NCI-H2227 treated with DMSO at 0.1 percent for 48 hours (cell line): Measurements from ENCODE around the gene FOXN3.
A peak's percentile ranks its signal among the peaks of the same experiment; 100 is the strongest.

ENCODE experiments used
- DNase-seq: peaks from one replicate; lab custom pipeline; 2025; lab: John Stamatoyannopoulos, UW

The FOXN3 gene

GRCh38 chr14:89197623-89198022, 219.4 kb downstream of the FOXN3 start:
- no peak for DNase-seq

GRCh38 chr14:89196545-89196944, 220.5 kb downstream of the FOXN3 start:
- no peak for DNase-seq

GRCh38 chr14:89194376-89194775, 222.7 kb downstream of the FOXN3 start:
- DNase-seq: no peak

GRCh38 chr14:89190765-89191513, 226.1 kb downstream of the FOXN3 start:
- peak; percentile 8 for DNase-seq

DNA sequence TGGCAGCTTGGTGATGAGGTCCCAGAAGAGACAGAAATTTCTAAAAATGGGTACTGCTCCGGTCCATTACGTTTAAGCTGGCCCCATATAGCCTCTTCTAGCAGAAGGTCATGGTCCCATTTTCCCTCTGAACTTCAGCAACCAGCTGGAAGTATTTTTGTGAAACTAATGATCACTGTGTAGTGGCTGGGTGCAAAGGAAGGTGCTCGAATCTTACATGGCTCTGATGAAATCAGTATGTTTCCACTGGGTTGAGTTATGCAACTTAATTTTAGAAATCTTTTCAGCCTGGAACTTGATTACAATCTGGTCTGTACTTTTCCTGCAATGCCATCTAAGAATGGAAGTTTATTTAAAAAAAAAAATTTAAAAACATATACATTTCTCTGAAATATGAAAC, 228.5 kb downstream of the FOXN3 start:
- no peak for DNase-seq

DNA sequence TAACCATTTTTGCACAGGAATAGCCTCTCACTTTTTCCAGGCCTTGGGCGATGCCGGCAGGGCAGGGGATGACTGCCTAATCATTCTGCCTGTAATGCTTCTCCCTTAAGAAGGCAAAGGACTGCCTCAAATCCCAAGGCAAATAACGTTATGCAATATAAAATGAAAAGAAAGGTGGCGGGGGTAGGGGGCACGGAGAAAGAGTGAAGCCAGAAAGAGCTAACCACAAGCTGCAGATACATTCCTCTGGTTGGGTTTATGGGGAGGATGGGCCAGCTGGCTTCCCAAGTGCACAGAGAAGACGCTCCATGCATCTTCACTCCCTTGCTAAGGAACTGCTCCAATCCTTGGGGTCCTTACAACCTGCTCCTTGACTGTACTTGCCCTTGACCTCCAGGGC, 229.5 kb downstream of the FOXN3 start:
- no peak for DNase-seq

GRCh38 chr14:89186856-89187376, 230.1 kb downstream of the FOXN3 start:
- DNase-seq: no peak

DNA sequence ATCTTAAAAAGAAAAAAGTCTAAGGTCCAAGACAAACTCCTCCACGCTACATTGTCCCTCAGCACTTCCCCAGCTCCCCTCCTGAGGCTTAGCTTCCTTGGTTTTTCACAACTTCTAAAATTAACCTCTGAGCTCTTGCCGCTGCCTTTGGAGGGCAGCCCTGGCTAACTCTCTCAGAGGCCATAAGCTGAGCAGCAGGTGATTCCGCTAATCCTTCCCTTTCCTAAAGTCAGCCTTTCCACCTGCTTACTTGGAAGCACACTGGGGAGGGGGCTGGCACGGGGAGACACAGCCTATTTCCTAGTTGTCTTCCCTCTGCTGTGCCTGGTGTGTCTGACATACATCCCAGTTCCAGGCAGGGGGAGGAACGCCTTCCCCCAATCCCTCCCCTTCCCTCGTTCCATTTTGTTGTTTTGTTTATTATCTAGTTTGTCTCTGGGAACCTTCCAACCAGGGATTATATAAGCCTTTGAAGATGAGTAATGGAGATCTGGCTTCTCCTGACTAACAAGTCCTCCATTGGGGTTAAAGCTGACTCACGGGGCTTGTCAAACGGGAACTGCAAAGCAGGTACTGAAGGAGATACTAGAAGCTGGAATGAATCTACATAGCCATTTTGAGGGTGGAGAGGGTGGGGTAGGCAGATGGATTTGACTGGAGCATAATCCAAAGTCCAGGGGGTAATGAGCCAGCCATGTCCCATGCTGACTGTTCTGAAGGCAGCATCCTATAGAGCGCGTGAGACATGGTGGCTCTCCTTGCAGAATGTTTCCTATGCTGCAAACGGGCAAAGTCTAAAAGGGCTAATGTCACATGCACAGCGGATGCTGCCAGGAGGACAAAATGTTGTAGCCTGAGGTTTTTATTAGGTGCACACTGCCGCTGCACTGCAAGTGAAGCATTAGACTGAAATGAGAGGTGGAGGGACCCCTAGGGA, 230.8 kb downstream of the FOXN3 start:
- no peak for DNase-seq

DNA sequence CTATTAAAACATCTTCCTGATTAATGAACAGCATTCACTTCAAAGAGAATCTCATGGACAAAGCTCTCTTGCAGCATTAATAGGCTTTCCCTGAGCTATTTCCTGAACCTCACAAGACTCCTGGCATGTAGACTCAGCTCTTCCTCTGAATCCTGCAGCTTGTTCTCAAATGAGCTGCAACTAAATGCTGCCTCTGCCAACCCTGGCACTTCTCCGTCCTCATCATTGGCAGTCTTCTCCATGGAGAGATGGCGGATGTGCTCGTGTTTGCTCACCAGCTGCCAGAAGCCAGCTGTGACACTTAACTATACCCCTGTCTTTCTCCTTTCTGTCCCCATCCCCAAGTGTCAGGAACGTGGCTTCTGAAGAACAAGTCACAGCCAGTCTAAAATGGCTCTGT, 232.1 kb downstream of the FOXN3 start:
- DNase-seq: no peak

GRCh38 chr14:89182326-89182725, 234.7 kb downstream of the FOXN3 start:
- no peak for DNase-seq

DNA sequence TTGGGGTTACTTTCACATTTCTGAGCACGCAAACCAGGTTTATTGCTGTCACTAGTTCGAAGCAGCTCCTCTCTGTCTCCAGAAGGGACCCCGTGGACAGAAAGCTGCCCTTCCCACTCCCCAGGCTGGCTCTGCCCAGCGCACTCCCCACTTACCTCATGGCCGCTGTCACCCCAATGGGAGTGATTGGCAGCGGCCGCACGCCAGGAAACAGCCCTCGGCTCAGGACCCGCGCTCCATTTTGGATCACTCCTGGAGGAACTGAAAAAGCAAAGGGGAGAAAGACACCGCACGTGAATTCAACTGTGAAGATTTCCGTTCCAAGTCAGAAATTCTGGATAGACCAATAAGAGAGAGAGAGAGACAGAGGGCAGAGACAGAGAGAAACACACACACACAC, 236.5 kb downstream of the FOXN3 start:
- DNase-seq: no peak

DNA sequence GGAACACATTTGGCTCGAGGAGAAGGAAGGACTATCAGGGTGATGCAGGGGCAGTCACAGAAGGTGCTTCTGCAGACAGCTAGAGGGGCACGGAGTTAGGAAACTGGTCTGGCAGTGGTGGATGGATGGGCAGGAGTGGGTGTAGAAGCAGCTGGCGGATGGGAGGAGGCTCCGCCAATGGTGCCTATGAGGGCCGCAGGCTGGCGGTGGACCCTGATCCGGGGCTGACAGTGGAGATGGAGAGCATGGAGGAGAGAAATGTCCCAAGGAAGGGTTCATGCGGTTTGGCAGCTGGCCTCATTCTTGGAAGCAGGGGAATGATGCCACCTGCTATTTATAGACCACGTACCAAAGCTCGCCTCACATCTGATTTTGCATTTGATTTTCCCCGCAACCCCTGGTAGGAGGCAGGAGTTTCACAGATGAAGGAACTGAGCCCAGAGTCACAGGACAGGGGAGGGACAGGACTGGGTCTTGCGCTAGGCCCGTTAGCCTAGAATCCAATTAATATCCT, 237.1 kb downstream of the FOXN3 start:
- DNase-seq: no peak

DNA sequence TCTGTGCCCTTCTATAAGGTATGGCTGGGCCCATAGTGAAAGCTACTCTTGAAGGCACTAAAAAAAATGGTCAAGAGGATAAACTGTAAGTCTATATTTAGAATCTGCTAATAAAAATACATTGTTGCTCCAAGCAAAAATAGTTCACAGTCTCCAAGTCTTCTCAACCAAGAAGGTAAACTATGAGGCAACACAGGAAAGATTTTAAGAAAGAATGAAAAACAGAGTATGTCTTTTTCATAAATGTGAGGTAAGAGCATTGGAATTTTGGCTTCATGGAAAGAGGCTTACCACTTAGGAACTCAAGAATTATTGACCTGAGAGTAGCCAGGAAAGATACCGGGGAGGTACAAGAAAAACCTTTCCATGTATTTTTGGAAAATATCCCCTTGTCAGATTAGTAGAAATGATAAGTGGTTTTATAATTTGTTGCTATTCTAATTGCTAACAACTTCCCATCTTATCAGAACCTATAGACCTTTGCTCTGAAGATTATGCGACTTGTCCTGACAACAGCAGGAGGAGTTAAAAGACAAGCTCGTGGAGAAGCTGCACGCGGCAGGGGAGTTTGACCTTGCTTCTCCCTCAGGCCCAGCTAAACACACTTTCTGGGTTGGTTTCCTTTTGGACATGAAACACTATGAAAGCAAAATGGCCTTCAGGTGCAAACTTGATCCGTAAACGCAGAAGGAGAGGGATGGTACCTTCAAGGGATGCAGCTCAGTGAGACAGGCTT, 238.1 kb downstream of the FOXN3 start:
- DNase-seq: no peak

DNA sequence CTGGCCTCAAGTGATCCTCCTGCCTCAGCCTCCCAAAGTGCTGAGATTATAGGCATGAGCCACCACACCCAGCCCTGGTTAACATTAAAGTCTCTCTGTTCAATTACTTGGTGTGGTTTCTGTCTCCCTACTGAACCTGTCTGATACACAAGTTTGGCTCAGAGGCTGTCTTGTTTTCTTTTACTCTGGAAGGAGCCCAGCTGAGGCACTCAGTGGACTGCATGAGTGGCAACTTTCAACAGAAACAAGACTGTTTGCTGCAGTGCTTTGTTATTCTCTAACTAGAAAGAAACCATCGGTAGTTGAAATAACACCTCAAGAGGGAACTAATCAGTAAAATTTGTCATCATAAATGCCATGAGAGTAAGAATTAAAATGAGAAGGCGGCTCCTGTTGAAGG, 238.7 kb downstream of the FOXN3 start:
- DNase-seq: no peak

DNA sequence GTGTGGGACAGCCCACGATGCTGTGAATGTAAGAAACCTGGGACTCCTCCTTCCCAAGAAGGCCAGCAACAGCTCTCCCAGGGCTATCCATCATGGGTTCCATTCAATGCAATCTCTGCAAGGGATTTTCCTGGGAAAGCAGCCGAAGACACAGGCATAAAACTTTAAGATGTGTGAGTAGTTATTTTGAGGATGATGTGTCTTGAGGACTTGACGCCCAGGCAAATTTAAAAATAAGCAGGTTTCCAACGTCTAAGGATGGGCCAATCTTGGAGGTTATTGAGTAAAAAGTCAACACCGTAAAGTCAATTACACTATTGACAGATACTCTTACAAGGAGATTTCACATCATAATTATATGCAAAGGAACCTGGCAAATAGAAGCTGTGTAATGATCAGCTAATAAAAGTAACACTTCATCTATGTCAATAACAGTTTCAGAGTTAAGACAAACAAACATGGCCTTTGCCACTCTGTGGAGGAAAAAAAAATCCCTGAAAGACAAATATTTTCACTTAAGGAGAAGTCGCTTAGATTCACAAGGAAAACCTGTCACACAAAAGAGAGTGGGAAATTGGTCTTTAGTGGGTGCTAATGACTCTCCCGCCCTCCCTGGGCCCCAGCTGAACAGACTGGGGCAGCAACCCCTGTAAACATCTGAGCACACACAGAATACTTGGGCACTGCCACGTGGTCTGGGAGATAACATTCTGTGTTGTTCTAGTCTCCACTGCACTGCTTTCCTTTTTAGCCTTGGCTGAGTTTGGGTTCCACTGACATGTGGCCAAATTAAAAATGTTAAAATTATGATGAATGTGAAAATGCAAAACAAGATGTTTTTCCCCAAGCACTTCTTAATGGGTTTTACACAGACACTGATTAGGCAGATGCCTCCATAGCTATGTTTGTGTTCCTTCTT, 240.9 kb downstream of the FOXN3 start:
- no peak for DNase-seq

DNA sequence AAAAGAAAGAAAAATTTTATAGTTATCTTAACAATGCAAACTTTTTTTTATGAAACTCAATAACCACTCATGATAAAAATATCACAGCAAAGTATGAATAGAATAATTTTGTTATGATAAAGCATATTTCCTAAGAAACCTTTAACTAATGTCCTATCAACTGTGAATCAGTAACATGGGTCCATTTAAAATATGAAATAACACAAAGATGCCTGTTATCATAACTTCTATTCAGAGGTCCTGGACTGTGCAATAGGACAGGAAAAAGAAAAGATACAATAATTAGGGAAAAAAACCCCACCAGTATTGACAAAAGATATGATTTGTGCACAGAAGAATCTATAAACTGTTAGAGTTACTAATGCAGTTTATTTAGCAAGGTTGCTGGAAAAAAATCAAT, 245.4 kb downstream of the FOXN3 start:
- no peak for DNase-seq

DNA sequence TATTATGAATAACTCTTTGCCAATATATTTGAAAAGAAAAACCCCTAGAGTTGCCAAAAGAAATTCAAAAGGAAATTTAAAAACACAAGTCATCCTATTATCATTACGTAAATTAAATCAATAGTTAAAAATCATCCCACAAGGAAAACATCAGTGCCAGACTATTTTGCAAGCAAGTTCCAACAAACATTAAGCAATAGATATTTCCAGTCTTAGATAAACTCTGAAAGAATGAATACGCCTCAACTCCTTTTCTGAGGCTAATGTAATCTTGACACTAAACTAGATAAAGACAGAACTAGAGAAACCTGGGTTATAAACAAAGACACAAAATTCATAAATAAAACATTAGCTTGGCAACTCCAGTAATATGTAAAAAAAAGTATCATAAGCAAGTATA, 245.9 kb downstream of the FOXN3 start:
- no peak for DNase-seq

- no peak for DNase-seq
Observed at GRCh38 chr14:89167705-89168104, 249.3 kb downstream of the FOXN3 start.

DNA sequence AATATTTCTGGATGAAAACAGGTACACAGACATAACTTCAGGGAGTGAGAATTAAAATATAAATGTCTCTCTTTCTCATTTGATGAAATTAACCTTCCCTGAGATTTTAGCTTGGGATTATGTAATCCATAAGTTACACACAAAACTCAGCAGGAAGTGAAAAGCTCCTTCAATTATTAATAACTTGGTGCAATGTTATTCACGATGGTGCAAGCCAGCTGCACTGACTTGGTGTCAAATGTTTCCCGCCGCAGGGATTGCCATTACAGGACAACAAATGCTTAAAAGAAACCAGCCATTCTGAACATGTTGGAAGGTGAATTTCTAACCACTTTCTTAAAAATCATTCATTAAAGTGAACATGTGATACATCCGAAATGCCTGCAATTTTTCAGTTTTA, 250.4 kb downstream of the FOXN3 start:
- DNase-seq: no peak

DNA sequence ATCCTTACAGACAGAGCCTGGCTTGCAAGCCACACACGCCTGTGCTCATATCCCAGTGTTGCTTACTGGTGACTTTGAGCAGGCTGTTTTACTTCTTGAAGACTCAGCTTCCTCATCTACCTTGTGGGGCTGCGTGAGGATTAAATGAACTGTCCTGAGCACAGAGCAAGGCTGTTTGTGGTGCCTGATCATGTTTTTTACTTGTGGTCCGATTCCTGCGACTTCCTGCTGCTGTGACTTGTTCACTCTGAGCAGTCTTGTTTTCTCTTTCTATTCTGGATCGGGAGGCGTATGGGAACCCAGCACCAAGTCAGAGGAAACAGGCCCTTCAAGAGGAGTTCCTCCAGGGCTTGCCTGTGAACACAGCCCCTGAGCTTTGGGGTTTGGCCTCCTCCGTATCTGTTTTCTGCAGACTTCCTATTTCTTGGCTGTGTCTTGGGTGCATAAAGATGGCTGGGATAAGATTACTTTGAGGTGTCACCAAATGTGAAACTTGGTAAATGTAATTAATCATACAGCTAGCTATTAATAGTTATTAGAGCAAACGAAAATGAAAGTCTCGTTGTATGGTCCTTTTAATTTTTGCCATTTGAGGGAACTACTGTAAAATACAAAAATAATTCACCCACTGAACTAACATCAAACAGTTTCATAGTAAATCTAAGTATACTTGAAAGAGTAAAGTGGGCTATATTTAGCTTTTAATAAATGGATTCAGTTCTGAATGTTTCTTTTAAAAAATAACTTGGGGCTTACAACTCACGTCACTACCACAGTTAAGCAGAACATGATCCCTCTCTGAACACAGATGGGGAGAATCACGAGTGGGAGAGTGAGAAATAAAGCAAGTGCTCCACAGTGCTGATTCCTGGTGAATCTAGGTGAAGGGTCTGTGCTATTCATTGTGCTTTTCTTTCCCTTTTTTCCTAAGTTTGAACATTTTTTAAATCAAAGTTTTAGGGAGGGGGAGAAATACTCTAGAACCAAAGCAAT, 251.5 kb downstream of the FOXN3 start:
- no peak for DNase-seq
